HepG2 (cell line): ENCODE data around the gene ASXL1. TPM values are rescaled to one million over a fixed set of nuclear protein-coding genes. Genes with fewer than 3 reads are reported as not detected.

ENCODE experiments used
- AKAP8 ChIP-seq: sonication (generic); formaldehyde crosslinking; IDR thresholded peaks from 2 replicates; pipeline ENCODE4 v1.5.1; 2020; ENCODE audit warnings: mild to moderate bottlenecking, missing genetic modification reagents
- CENPX ChIP-seq: sonication (generic); formaldehyde crosslinking; IDR thresholded peaks from 2 replicates; pipeline ENCODE4 v1.9.0; 2021; ENCODE audit warnings: mild to moderate bottlenecking, missing genetic modification reagents, moderate library complexity
- ELF3 ChIP-seq: IDR thresholded peaks from 2 replicates; pipeline ENCODE4 v1.6.1; 2016; ENCODE audit warnings: missing genetic modification reagents, missing compliant biosample characterization
- ERF ChIP-seq: IDR thresholded peaks from 2 replicates; pipeline ENCODE4 v1.6.1; 2018; ENCODE audit warnings: missing biosample characterization, missing genetic modification reagents
- FOSL2 ChIP-seq: sonication (generic); formaldehyde crosslinking; IDR thresholded peaks from 2 replicates; pipeline ENCODE4 v1.4.0; 2020; ENCODE audit warnings: missing genetic modification reagents
- HDAC1 ChIP-seq: sonication (generic); formaldehyde crosslinking; IDR thresholded peaks from 2 replicates; pipeline ENCODE4 v1.5.1; 2020; ENCODE audit warnings: mild to moderate bottlenecking, missing genetic modification reagents
- KAT7 ChIP-seq: IDR thresholded peaks from 2 replicates; pipeline ENCODE4 v1.6.1; 2018; ENCODE audit warnings: borderline replicate concordance, missing compliant biosample characterization
- MED13 ChIP-seq: sonication (generic); formaldehyde crosslinking; IDR thresholded peaks from 2 replicates; pipeline ENCODE4 v1.5.0; 2020; ENCODE audit warnings: missing genetic modification reagents
- NFE2L1 ChIP-seq: sonication (generic); formaldehyde crosslinking; IDR thresholded peaks from 2 replicates; pipeline ENCODE4 v1.4.0; 2020; ENCODE audit warnings: missing genetic modification reagents, mild to moderate bottlenecking, borderline replicate concordance
- RARG ChIP-seq: sonication (generic); formaldehyde crosslinking; IDR thresholded peaks from 2 replicates; pipeline ENCODE4 v1.4.0; 2020; ENCODE audit warnings: low read depth, mild to moderate bottlenecking, missing genetic modification reagents
- SMYD3 ChIP-seq: sonication (generic); formaldehyde crosslinking; IDR thresholded peaks from 2 replicates; pipeline ENCODE4 v1.8.1; 2023; ENCODE audit warnings: mild to moderate bottlenecking, missing genetic modification reagents
- TBP ChIP-seq: sonication (generic); formaldehyde crosslinking; IDR thresholded peaks from 2 replicates; pipeline ENCODE4 v1.5.0; 2020; ENCODE audit warnings: missing genetic modification reagents
- THAP11 ChIP-seq: IDR thresholded peaks from 2 replicates; pipeline ENCODE4 v1.6.1; 2016; ENCODE audit warnings: missing biosample characterization, missing genetic modification reagents
- ZNF253 ChIP-seq: sonication (generic); formaldehyde crosslinking; IDR thresholded peaks from 2 replicates; pipeline ENCODE4 v1.8.0; 2022; ENCODE audit warnings: mild to moderate bottlenecking, missing genetic modification reagents, borderline replicate concordance
- ZNF652 ChIP-seq: IDR thresholded peaks from 2 replicates; pipeline ENCODE4 v1.6.1; 2016; ENCODE audit warnings: low read depth, borderline replicate concordance
- ZNF781 ChIP-seq: sonication (generic); formaldehyde crosslinking; IDR thresholded peaks from 2 replicates; pipeline ENCODE4 v1.5.1; 2020; ENCODE audit warnings: borderline replicate concordance, mild to moderate bottlenecking, missing genetic modification reagents; ENCODE audit errors: not compliant biosample characterization
- polyA plus RNA-seq, 8 experiments: library from polyadenylated mRNA; depleted of rRNA in 3 of 8; stranded (reverse) in 7 of 8; unstranded in 1 of 8; fragments of >200 nt; fragmentation: Illumina TruSeq in 4 of 8; extraction: Trizol in 4 of 8; gene quantifications; 2 replicates each; pipeline versions ENCODE4 v1.2.1 to v1.2.3, GENCODE V29; 2011 to 2016; ENCODE audit warnings: low read depth in 4 of 8, missing spikeins in 1 of 8, mixed read lengths in 1 of 8; ENCODE audit not compliant: insufficient read depth in 1 of 8
- total RNA-seq, 5 experiments: library from RNA; depleted of rRNA; stranded (reverse); fragments of >200 nt; fragmentation: Illumina TruSeq; extraction: Trizol; gene quantifications; 2 replicates each; pipeline ENCODE4 v1.2.3, GENCODE V29; 2016; ENCODE audit warnings: low read depth in 1 of 5
- TF ChIP-seq, protein P1 (sequence below): sonication (generic); formaldehyde crosslinking; IDR thresholded peaks from 2 replicates; pipeline ENCODE4 v1.5.1; 2020; ENCODE audit warnings: missing genetic modification reagents, mild to moderate bottlenecking, borderline replicate concordance
- TF ChIP-seq, protein P2 (sequence below): sonication (generic); formaldehyde crosslinking; IDR thresholded peaks from 2 replicates; pipeline ENCODE4 v1.8.1; 2023; ENCODE audit warnings: mild to moderate bottlenecking, inconsistent platforms, moderate library complexity, missing genetic modification reagents, borderline replicate concordance
- TF ChIP-seq, protein P3 (sequence below): sonication (generic); formaldehyde crosslinking; IDR thresholded peaks from 2 replicates; pipeline ENCODE4 v1.5.1; 2020; ENCODE audit warnings: missing genetic modification reagents, mild to moderate bottlenecking, borderline replicate concordance
- TF ChIP-seq, protein P4 (sequence below): IDR thresholded peaks from 2 replicates; pipeline ENCODE4 v1.6.1; 2016; ENCODE audit warnings: low read depth, control low read depth
- TF ChIP-seq, protein P5 (sequence below): sonication (generic); formaldehyde crosslinking; IDR thresholded peaks from 2 replicates; pipeline ENCODE4 v1.5.1; 2020; ENCODE audit warnings: mild to moderate bottlenecking, missing genetic modification reagents
- TF ChIP-seq, protein P6 (sequence below): sonication (generic); formaldehyde crosslinking; IDR thresholded peaks from 2 replicates; pipeline ENCODE4 v1.5.0; 2020; ENCODE audit warnings: missing genetic modification reagents

Gene ASXL1
- total and polyA plus RNA-seq, 2 of the 13 experiments (the other 11 are each of a cell fraction or from before 2014, with no cell fraction given): 62.1 to 74.8 TPM

DNA sequence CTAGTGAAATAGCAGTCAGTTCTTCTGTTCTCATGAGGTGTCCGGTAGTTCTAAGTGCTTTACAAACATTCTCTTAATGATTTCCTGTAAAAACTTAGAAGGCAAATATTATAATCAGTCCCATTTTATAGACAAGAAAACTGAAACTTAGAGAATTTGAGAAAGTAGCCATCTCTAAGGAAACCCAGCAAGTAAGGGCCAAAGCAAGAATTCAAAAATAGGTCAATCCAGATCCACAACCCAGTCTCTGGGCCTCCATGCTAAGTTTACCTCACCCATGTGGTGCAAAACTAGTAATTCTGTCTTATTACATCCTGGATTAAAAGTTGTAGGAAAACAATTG, 27.6 kb upstream of the ASXL1 start (continued):
- TF ChIP-seq, protein P1, sequence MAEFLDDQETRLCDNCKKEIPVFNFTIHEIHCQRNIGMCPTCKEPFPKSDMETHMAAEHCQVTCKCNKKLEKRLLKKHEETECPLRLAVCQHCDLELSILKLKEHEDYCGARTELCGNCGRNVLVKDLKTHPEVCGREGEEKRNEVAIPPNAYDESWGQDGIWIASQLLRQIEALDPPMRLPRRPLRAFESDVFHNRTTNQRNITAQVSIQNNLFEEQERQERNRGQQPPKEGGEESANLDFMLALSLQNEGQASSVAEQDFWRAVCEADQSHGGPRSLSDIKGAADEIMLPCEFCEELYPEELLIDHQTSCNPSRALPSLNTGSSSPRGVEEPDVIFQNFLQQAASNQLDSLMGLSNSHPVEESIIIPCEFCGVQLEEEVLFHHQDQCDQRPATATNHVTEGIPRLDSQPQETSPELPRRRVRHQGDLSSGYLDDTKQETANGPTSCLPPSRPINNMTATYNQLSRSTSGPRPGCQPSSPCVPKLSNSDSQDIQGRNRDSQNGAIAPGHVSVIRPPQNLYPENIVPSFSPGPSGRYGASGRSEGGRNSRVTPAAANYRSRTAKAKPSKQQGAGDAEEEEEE (CRISPR knock-in tag): no peak
- TF ChIP-seq, protein P2, sequence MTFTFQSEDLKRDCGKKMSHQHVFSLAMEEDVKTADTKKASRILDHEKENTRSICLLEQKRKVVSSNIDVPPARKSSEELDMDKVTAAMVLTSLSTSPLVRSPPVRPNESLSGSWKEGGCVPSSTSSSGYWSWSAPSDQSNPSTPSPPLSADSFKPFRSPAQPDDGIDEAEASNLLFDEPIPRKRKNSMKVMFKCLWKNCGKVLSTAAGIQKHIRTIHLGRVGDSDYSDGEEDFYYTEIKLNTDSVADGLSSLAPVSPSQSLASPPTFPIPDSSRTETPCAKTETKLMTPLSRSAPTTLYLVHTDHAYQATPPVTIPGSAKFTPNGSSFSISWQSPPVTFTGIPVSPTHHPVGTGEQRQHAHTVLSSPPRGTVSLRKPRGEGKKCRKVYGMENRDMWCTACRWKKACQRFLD (CRISPR knock-in tag): no peak
- TF ChIP-seq NFE2L1 (CRISPR knock-in tag) (no peak), AKAP8 (no peak), THAP11 (CRISPR knock-in tag) (no peak), RARG (CRISPR knock-in tag) (no peak; the same call in 1 of the 2 replicates), SMYD3 (CRISPR knock-in tag) (no peak), FOSL2 (CRISPR knock-in tag) (no peak), ZNF253 (CRISPR knock-in tag) (no peak), HDAC1 (no peak), KAT7 (CRISPR knock-in tag) (no peak), CENPX (CRISPR knock-in tag) (no peak), ZNF652 (CRISPR knock-in tag) (no peak), TBP (CRISPR knock-in tag) (no peak), ELF3 (CRISPR knock-in tag) (peak; percentile 7; the same call in 1 of the 2 replicates), ZNF781 (no peak), ERF (CRISPR knock-in tag) (no peak; the same call in 1 of the 2 replicates), MED13 (no peak)
- TF ChIP-seq, protein P3, sequence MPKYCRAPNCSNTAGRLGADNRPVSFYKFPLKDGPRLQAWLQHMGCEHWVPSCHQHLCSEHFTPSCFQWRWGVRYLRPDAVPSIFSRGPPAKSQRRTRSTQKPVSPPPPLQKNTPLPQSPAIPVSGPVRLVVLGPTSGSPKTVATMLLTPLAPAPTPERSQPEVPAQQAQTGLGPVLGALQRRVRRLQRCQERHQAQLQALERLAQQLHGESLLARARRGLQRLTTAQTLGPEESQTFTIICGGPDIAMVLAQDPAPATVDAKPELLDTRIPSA (CRISPR knock-in tag): no peak
- TF ChIP-seq, protein P4, sequence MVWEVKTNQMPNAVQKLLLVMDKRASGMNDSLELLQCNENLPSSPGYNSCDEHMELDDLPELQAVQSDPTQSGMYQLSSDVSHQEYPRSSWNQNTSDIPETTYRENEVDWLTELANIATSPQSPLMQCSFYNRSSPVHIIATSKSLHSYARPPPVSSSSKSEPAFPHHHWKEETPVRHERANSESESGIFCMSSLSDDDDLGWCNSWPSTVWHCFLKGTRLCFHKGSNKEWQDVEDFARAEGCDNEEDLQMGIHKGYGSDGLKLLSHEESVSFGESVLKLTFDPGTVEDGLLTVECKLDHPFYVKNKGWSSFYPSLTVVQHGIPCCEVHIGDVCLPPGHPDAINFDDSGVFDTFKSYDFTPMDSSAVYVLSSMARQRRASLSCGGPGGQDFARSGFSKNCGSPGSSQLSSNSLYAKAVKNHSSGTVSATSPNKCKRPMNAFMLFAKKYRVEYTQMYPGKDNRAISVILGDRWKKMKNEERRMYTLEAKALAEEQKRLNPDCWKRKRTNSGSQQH (CRISPR knock-in tag): peak; percentile 29; the same call in 1 of the 2 replicates
- TF ChIP-seq, protein P5, sequence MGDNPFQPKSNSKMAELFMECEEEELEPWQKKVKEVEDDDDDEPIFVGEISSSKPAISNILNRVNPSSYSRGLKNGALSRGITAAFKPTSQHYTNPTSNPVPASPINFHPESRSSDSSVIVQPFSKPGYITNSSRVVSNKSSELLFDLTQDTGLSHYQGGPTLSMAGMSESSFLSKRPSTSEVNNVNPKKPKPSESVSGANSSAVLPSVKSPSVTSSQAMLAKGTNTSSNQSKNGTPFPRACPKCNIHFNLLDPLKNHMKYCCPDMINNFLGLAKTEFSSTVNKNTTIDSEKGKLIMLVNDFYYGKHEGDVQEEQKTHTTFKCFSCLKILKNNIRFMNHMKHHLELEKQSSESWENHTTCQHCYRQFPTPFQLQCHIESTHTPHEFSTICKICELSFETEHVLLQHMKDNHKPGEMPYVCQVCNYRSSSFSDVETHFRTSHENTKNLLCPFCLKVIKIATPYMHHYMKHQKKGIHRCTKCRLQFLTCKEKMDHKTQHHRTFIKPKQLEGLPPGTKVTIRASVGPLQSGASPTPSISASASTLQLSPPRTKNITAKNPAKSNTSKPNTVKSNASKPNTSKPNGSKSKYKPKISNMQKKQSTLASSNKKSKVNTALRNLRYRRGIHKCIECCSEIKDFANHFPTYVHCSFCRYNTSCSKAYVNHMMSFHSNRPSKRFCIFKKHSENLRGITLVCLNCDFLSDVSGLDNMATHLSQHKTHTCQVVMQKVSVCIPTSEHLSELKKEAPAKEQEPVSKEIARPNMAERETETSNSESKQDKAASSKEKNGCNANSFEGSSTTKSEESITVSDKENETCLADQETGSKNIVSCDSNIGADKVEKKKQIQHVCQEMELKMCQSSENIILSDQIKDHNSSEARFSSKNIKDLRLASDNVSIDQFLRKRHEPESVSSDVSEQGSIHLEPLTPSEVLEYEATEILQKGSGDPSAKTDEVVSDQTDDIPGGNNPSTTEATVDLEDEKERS (CRISPR knock-in tag): 0 out of 2 replicates have a peak, but pooled peaks have one; percentile 36
- TF ChIP-seq, protein P6, sequence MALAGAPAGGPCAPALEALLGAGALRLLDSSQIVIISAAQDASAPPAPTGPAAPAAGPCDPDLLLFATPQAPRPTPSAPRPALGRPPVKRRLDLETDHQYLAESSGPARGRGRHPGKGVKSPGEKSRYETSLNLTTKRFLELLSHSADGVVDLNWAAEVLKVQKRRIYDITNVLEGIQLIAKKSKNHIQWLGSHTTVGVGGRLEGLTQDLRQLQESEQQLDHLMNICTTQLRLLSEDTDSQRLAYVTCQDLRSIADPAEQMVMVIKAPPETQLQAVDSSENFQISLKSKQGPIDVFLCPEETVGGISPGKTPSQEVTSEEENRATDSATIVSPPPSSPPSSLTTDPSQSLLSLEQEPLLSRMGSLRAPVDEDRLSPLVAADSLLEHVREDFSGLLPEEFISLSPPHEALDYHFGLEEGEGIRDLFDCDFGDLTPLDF (CRISPR knock-in tag): no peak
